ENCODE data around the gene AHNAK. TPM values are rescaled to one million over a fixed set of nuclear protein-coding genes. Genes with fewer than 3 reads are reported as not detected.

AHNAK gene
- total and polyA plus RNA-seq, 2 donors (not counting 1 experiment from before 2014, with no cell fraction given), result 220 to 762 TPM

- Histone ChIP-seq H3K4me3 (replicated peaks in 1 of 4; ENCODE audit: control extremely low read depth in 1 of 4, insufficient read depth in 1 of 4, low read depth in 3 of 4, low read length in 4 of 4) (no peak overlapping the region), H3K4me2 (ENCODE audit: extremely low read depth, insufficient read depth, low read length) (no peak overlapping the region), H3K36me3 (ENCODE audit: control insufficient read depth, insufficient read depth, low read length) (peaks cover 22% of the 10 kb centered on the region), H4K20me1 (ENCODE audit: control insufficient read depth, extremely low read depth, insufficient read depth, low read length) (no peaks in the 10 kb centered on the region), H3K4me1 (ENCODE audit: control insufficient read depth, extremely low read depth, insufficient read depth, low read length) (peaks cover 10% of the 10 kb centered on the region), H3K9ac (ENCODE audit: insufficient read depth, low read length) (no peak overlapping the region), H2AFZ (ENCODE audit: low read length) (no peak overlapping the region), H3K27ac (ENCODE audit: insufficient read depth, low read length) (peak overlapping the region; percentile 91), H3K27me3 (ENCODE audit: control insufficient read depth, insufficient read depth, low read length) (no peaks in the 10 kb centered on the region), H3K9me3 (ENCODE audit: control insufficient read depth, insufficient read depth, low read depth, low read length) (no peaks in the 10 kb centered on the region), H3K79me2 (ENCODE audit: control insufficient read depth, insufficient read depth, low read length) (peaks cover 16% of the 10 kb centered on the region)
- DNase-seq (ENCODE audit: low read depth in 2 of 2), result no peak
- no peak for TF ChIP-seq EZH2 (IDR thresholded peaks at IDR 0.05; ENCODE audit: low read length, missing control alignments)
- TF ChIP-seq, protein P1, sequence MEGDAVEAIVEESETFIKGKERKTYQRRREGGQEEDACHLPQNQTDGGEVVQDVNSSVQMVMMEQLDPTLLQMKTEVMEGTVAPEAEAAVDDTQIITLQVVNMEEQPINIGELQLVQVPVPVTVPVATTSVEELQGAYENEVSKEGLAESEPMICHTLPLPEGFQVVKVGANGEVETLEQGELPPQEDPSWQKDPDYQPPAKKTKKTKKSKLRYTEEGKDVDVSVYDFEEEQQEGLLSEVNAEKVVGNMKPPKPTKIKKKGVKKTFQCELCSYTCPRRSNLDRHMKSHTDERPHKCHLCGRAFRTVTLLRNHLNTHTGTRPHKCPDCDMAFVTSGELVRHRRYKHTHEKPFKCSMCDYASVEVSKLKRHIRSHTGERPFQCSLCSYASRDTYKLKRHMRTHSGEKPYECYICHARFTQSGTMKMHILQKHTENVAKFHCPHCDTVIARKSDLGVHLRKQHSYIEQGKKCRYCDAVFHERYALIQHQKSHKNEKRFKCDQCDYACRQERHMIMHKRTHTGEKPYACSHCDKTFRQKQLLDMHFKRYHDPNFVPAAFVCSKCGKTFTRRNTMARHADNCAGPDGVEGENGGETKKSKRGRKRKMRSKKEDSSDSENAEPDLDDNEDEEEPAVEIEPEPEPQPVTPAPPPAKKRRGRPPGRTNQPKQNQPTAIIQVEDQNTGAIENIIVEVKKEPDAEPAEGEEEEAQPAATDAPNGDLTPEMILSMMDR (conservative IDR thresholded peaks at IDR 0.05 in 1 of 2, IDR thresholded peaks at IDR 0.05 in 1 of 2; ENCODE audit: low read depth in 1 of 2, low read length in 2 of 2), result no peak
These were observed 46.4 kb upstream of the AHNAK start for GRCh38 chr11:62592989-62593421.

DNA sequence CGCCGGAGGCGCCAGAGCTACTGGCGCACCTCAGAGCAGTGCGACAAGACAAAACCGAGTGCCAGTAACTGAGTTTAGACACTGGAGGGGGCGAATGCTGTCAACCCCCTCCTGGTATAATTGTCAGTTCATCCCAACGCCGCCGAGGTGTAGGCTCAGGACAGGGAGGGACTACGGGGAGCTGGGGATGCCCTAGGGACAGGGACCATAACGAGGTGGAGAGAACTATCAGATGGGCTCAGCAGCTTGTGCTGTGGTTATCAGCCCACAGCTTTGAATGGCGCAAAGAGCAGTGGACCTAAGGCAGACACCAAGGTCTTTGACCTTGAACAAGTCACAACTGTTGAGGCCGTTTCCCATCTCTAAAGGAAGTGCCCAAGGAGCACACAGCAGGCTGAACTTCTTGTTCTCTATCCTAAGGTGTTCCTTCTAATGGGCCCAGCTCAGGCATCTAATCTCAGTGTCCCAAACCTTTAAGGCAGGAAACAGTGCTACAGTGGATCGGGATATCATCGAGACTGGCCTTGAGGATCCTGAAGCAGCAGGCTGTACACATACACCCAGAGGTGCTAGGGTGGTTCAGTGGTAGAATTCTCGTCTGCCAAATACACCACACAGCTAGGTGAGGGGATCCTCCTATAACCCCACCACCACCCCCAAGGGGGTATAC is 45.7 kb upstream of the AHNAK start:
- no peak for TF ChIP-seq EZH2 (IDR thresholded peaks at IDR 0.05; ENCODE audit: low read length, missing control alignments)
- TF ChIP-seq, protein P1 (conservative IDR thresholded peaks at IDR 0.05 in 1 of 2, IDR thresholded peaks at IDR 0.05 in 1 of 2; ENCODE audit: low read depth in 1 of 2, low read length in 2 of 2), result no peak
- H3K27ac ChIP-seq (ENCODE audit: insufficient read depth, low read length), result peak overlapping the region; percentile 91
- H3K9ac ChIP-seq (ENCODE audit: insufficient read depth, low read length), result peak overlapping the region; percentile 70
- H3K9me3 ChIP-seq (ENCODE audit: control insufficient read depth, insufficient read depth, low read depth, low read length), result no peaks in the 10 kb centered on the region
- peak overlapping the region; percentile 85 for H2AFZ ChIP-seq (ENCODE audit: low read length)
- H3K36me3 ChIP-seq (ENCODE audit: control insufficient read depth, insufficient read depth, low read length), result peaks cover 19% of the 10 kb centered on the region
- peak overlapping the region; percentile 99 for H3K4me2 ChIP-seq (ENCODE audit: extremely low read depth, insufficient read depth, low read length)
- H3K79me2 ChIP-seq (ENCODE audit: control insufficient read depth, insufficient read depth, low read length), result peaks cover 9% of the 10 kb centered on the region
- DNase-seq (ENCODE audit: low read depth in 2 of 2), result no peak
- no peaks in the 10 kb centered on the region for H4K20me1 ChIP-seq (ENCODE audit: control insufficient read depth, extremely low read depth, insufficient read depth, low read length)
- H3K4me1 ChIP-seq (ENCODE audit: control insufficient read depth, extremely low read depth, insufficient read depth, low read length), result peaks cover 10% of the 10 kb centered on the region
- no peaks in the 10 kb centered on the region for H3K27me3 ChIP-seq (ENCODE audit: control insufficient read depth, insufficient read depth, low read length)
- H3K4me3 ChIP-seq (replicated peaks in 1 of 4; ENCODE audit: control extremely low read depth in 1 of 4, insufficient read depth in 1 of 4, low read depth in 3 of 4, low read length in 4 of 4), result peak overlapping the region; percentile 60 to 84 (median 64)

DNA sequence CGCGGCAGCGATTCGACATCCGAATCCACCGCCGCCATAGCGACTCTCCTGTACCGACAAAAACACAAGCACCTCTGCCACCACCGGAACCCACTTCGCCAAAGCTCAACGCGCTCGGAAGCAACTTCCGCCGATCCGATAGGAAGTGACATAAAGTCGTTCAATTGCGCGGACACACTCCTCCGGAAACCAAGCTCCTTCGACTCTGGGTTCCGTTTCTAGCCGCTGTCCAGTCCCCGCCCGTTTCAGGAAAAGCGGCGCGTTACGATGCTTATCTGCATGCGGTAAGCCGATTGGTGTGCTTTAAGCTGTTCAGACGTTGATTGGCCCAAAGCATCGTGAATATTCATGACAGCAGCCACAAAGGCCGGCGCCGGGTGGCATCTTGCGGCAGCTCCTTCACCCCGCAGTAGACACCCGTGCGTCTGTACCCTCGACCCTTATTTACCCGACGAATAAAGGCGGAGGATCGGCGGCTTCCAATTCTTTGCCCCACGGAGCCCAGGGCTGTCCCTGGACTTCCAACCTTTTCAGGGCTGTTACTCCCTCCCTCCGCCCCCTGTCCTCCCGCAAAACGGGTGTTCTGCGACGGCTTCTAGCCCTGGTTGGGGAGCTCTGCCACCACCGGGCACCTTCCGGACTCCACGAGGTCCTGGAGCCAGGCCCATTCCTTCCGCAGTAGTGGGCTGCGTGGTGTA is 45.0 kb upstream of the AHNAK start, which contains the start of gene TUT1:
TUT1 (minus strand) TSS at position 76 of the 698 bp plus-strand sequence; CDS start at position 38, 38 bp downstream.
- H3K36me3 ChIP-seq (ENCODE audit: control insufficient read depth, insufficient read depth, low read length), result peaks cover 16% of the 10 kb centered on the region
- H3K79me2 ChIP-seq (ENCODE audit: control insufficient read depth, insufficient read depth, low read length), result peaks cover 8% of the 10 kb centered on the region
- TF ChIP-seq, protein P1 (conservative IDR thresholded peaks at IDR 0.05 in 1 of 2, IDR thresholded peaks at IDR 0.05 in 1 of 2; ENCODE audit: low read depth in 1 of 2, low read length in 2 of 2), result no peak
- TF ChIP-seq EZH2 (IDR thresholded peaks at IDR 0.05; ENCODE audit: low read length, missing control alignments), result no peak

More for the DNA sequence above, 45.0 kb upstream of the AHNAK start, which contains the start of gene TUT1:
- no peaks in the 10 kb centered on the region for H4K20me1 ChIP-seq (ENCODE audit: control insufficient read depth, extremely low read depth, insufficient read depth, low read length)
- DNase-seq (ENCODE audit: low read depth in 2 of 2), result peak; percentile 99 to 100
- peak within 1 kb of the TSS; percentile 85 for H2AFZ ChIP-seq (ENCODE audit: low read length)
- H3K27ac ChIP-seq (ENCODE audit: insufficient read depth, low read length), result peak within 1 kb of the TSS; percentile 91
- no peaks in the 10 kb centered on the region for H3K9me3 ChIP-seq (ENCODE audit: control insufficient read depth, insufficient read depth, low read depth, low read length)
- peaks cover 10% of the 10 kb centered on the region for H3K4me1 ChIP-seq (ENCODE audit: control insufficient read depth, extremely low read depth, insufficient read depth, low read length)
- peak within 1 kb of the TSS; percentile 83 to 90 (median 84) for H3K4me3 ChIP-seq (replicated peaks in 1 of 4; ENCODE audit: control extremely low read depth in 1 of 4, insufficient read depth in 1 of 4, low read depth in 3 of 4, low read length in 4 of 4)
- H3K4me2 ChIP-seq (ENCODE audit: extremely low read depth, insufficient read depth, low read length), result peak within 1 kb of the TSS; percentile 99
- H3K9ac ChIP-seq (ENCODE audit: insufficient read depth, low read length), result peak within 1 kb of the TSS; percentile 80
- no peaks in the 10 kb centered on the region for H3K27me3 ChIP-seq (ENCODE audit: control insufficient read depth, insufficient read depth, low read length)

All from fibroblast of lung (primary cell).